ENCODE measurements around the gene NMUR1. TPM values are rescaled to one million over a fixed set of nuclear protein-coding genes. Genes with fewer than 3 reads are reported as not detected.

NMUR1 gene
- total RNA-seq, 4 donors from 2014 or later, result 0.41 to 0.67 TPM; not detected in 2

GRCh38 chr2:231486851-231487596 is 43.2 kb downstream of the NMUR1 start:
- no peaks in the 10 kb centered on the region for H3K36me3 ChIP-seq
- TF ChIP-seq POLR2A (IDR thresholded peaks at IDR 0.05) (no peak), CTCF (IDR thresholded peaks at IDR 0.05) (no peak)
- no peaks in the 10 kb centered on the region for H3K9me3 ChIP-seq
- H3K4me3 ChIP-seq, result no peak overlapping the region
- H3K27ac ChIP-seq, result no peak overlapping the region
- no peaks in the 10 kb centered on the region for H3K4me1 ChIP-seq
- intact Hi-C loops (cut with DNase I; ENCODE audit: low total_unique reads), result loop anchor here (10.0 kb wide), 1 partner anchor 68 kb away; no protein-coding TSS in a partner anchor
- no peak for DNase-seq
- no peaks in the 10 kb centered on the region for H3K27me3 ChIP-seq

- Histone ChIP-seq H3K9me3 (no peaks in the 10 kb centered on the region), H3K27me3 (no peaks in the 10 kb centered on the region), H3K36me3 (no peaks in the 10 kb centered on the region), H3K27ac (peak overlapping the region; percentile 63 to 73), H3K4me1 (no peaks in the 10 kb centered on the region), H3K4me3 (peak overlapping the region; percentile 38 to 39)
- intact Hi-C loops (cut with DNase I; ENCODE audit: low total_unique reads), result loop anchor here (10.0 kb wide), 1 partner anchor 71 kb away; no protein-coding TSS in a partner anchor
- DNase-seq, result peak in 1 of 2 donors; percentile 41
- TF ChIP-seq CTCF (IDR thresholded peaks at IDR 0.05), result no peak
- no peak for TF ChIP-seq POLR2A (IDR thresholded peaks at IDR 0.05)
Observed at GRCh38 chr2:231483398-231484329, 46.6 kb downstream of the NMUR1 start.

- H3K27me3 ChIP-seq, result no peaks in the 10 kb centered on the region
- no peaks in the 10 kb centered on the region for H3K36me3 ChIP-seq
- no peaks in the 10 kb centered on the region for H3K9me3 ChIP-seq
- H3K27ac ChIP-seq, result peak overlapping the region; percentile 63 to 73
- H3K4me3 ChIP-seq, result peak overlapping the region; percentile 38 to 39
- peak; percentile 59 to 77 for DNase-seq
- no peaks in the 10 kb centered on the region for H3K4me1 ChIP-seq
- intact Hi-C loops (cut with DNase I; ENCODE audit: low total_unique reads), result loop anchor here (10.0 kb wide), 1 partner anchor 72 kb away; no protein-coding TSS in a partner anchor
- peak; percentile 79 to 90 (median 82) for TF ChIP-seq CTCF (IDR thresholded peaks at IDR 0.05)
- TF ChIP-seq POLR2A (IDR thresholded peaks at IDR 0.05), result no peak
Observed at GRCh38 chr2:231482806-231483391, 47.3 kb downstream of the NMUR1 start.

GRCh38 chr2:231480781-231481180 is 49.5 kb downstream of the NMUR1 start:
- H3K27ac ChIP-seq, result no peak overlapping the region
- H3K27me3 ChIP-seq, result no peaks in the 10 kb centered on the region
- H3K4me3 ChIP-seq, result no peak overlapping the region
- H3K4me1 ChIP-seq, result no peaks in the 10 kb centered on the region
- intact Hi-C loops (cut with DNase I; ENCODE audit: low total_unique reads), result loop anchor here (10.0 kb wide), 1 partner anchor 74 kb away; no protein-coding TSS in a partner anchor
- no peaks in the 10 kb centered on the region for H3K36me3 ChIP-seq
- DNase-seq, result no peak
- TF ChIP-seq CTCF (IDR thresholded peaks at IDR 0.05), result no peak
- no peak for TF ChIP-seq POLR2A (IDR thresholded peaks at IDR 0.05)
- no peaks in the 10 kb centered on the region for H3K9me3 ChIP-seq

All from uterus (tissue), 4 donors.